Liver (tissue), 9 donors: ENCODE data around the gene MTARC2. TPM values are rescaled to one million over a fixed set of nuclear protein-coding genes. Genes with fewer than 3 reads are reported as not detected.

Source experiments
- DNase-seq: peaks from one replicate; pipeline ENCODE4 v3.0.0-alpha.2; 2017; ENCODE audit warnings: low spot score
- H3K27ac ChIP-seq, 2 donors: one replicate each; pipeline ENCODE4 v1.7.0; 2013; ENCODE audit warnings: inconsistent platforms in 2 of 2, low read length in 2 of 2, control low read depth in 1 of 2, low read depth in 1 of 2, mild to moderate bottlenecking in 1 of 2
- H3K27me3 ChIP-seq, 4 donors: one replicate each; pipeline versions ENCODE4 v1.6.1 to v1.7.0; 2013; ENCODE audit warnings: low read length in 3 of 4, inconsistent platforms in 1 of 4, mild to moderate bottlenecking in 1 of 4, moderate library complexity in 1 of 4; ENCODE audit not compliant: control insufficient read depth in 4 of 4, insufficient read depth in 4 of 4
- H3K36me3 ChIP-seq, 4 donors: one replicate each; pipeline versions ENCODE4 v1.6.1 to v1.7.0; 2013; ENCODE audit warnings: low read length in 3 of 4, mild to moderate bottlenecking in 3 of 4, low read depth in 1 of 4, moderate library complexity in 1 of 4; ENCODE audit not compliant: control insufficient read depth in 4 of 4, insufficient read depth in 3 of 4
- H3K4me1 ChIP-seq, 4 donors: one replicate each; pipeline versions ENCODE4 v1.6.1 to v1.7.0; 2013; ENCODE audit warnings: low read length in 3 of 4, mild to moderate bottlenecking in 3 of 4, moderate library complexity in 1 of 4; ENCODE audit not compliant: control insufficient read depth in 4 of 4, insufficient read depth in 4 of 4
- H3K4me3 ChIP-seq, 3 donors: one replicate each; pipeline versions ENCODE4 v1.6.1 to v1.7.0; 2013; ENCODE audit warnings: low read length in 3 of 3, control low read depth in 1 of 3, low read depth in 1 of 3, mild to moderate bottlenecking in 1 of 3
- H3K9ac ChIP-seq, 2 donors: one replicate each; pipeline ENCODE4 v1.7.0; 2013; ENCODE audit warnings: low read length in 2 of 2, mild to moderate bottlenecking in 2 of 2, moderate library complexity in 2 of 2, control low read depth in 1 of 2, low read depth in 1 of 2
- H3K9me3 ChIP-seq, 4 donors: one replicate each; pipeline versions ENCODE4 v1.6.1 to v1.7.0; 2013; ENCODE audit warnings: low read length in 3 of 4; ENCODE audit not compliant: control insufficient read depth in 4 of 4
- ATF3 ChIP-seq: IDR thresholded peaks from 2 replicates; pipeline ENCODE4 v1.6.1; 2016; ENCODE audit warnings: antibody characterized with exemption
- CTCF ChIP-seq: fragments of 150-350 bp; IDR thresholded peaks from 2 replicates; pipeline ENCODE4 v1.5.1; 2017; ENCODE audit warnings: improper control_type of control experiment, low read depth, low read length; ENCODE audit not compliant: missing input control
- EGR1 ChIP-seq, 2 donors: IDR thresholded peaks; 2 replicates each; pipeline ENCODE4 v1.6.1; 2016 to 2018; ENCODE audit warnings: antibody characterized with exemption in 2 of 2, low read depth in 2 of 2
- FOXA1 ChIP-seq: IDR thresholded peaks from 2 replicates; pipeline ENCODE4 v1.6.1; 2016; ENCODE audit warnings: antibody characterized with exemption
- FOXA2 ChIP-seq: IDR thresholded peaks from 2 replicates; pipeline ENCODE4 v1.6.1; 2016; ENCODE audit warnings: antibody characterized with exemption
- GABPA ChIP-seq, 2 donors: IDR thresholded peaks in 1 of 2; conservative IDR thresholded peaks in 1 of 2; 2 replicates each; pipeline ENCODE4 v1.6.1; 2016; ENCODE audit warnings: antibody characterized with exemption in 2 of 2, mild to moderate bottlenecking in 1 of 2, moderate library complexity in 1 of 2
- HNF4A ChIP-seq, 2 donors: conservative IDR thresholded peaks; 2 replicates each; pipeline ENCODE4 v1.6.1; 2016; ENCODE audit warnings: antibody characterized with exemption in 2 of 2, mild to moderate bottlenecking in 2 of 2
- HNF4G ChIP-seq: IDR thresholded peaks from 2 replicates; pipeline ENCODE4 v1.6.1; 2016; ENCODE audit warnings: antibody characterized with exemption
- JUND ChIP-seq, 2 donors: IDR thresholded peaks; 2 replicates each; pipeline ENCODE4 v1.6.1; 2016; ENCODE audit warnings: antibody characterized with exemption in 2 of 2
- NR2F2 ChIP-seq: IDR thresholded peaks from 2 replicates; pipeline ENCODE4 v1.6.1; 2016; ENCODE audit warnings: antibody characterized with exemption
- RAD21 ChIP-seq, 2 donors: IDR thresholded peaks; 2 replicates each; pipeline ENCODE4 v1.6.1; 2016; ENCODE audit warnings: antibody characterized with exemption in 2 of 2, mild to moderate bottlenecking in 2 of 2
- RXRA ChIP-seq, 2 donors: IDR thresholded peaks; 2 replicates each; pipeline ENCODE4 v1.6.1; 2017 to 2018; ENCODE audit warnings: antibody characterized with exemption in 2 of 2, mild to moderate bottlenecking in 1 of 2
- SP1 ChIP-seq: IDR thresholded peaks from 2 replicates; pipeline ENCODE4 v1.6.1; 2018; ENCODE audit warnings: antibody characterized with exemption, mild to moderate bottlenecking
- TAF1 ChIP-seq: conservative IDR thresholded peaks from 2 replicates; pipeline ENCODE4 v1.6.1; 2016; ENCODE audit warnings: antibody characterized with exemption, mild to moderate bottlenecking
- YY1 ChIP-seq: IDR thresholded peaks from 2 replicates; pipeline ENCODE4 v1.6.1; 2016; ENCODE audit warnings: antibody characterized with exemption, mild to moderate bottlenecking
- ZBTB33 ChIP-seq: IDR thresholded peaks from 2 replicates; pipeline ENCODE4 v1.6.1; 2016; ENCODE audit warnings: antibody characterized with exemption
- WGBS: extraction: QIAGEN DNeasy Blood & Tissue Kit; methylation state at CpG from one replicate; pipeline ENCODE4 v1.1.7; 2013; 5-methylcytosine and 5-hydroxymethylcytosine counted together
- polyA plus RNA-seq, 2 donors: library from polyadenylated mRNA; stranded (reverse) in 1 of 2; unstranded in 1 of 2; fragments of 200-250 nt in 1 of 2; fragments of >200 nt in 1 of 2; fragmentation: Nextera tagmentation in 1 of 2; extraction: Ambion mirVana in 1 of 2; gene quantifications; one replicate each; pipeline versions ENCODE4 v1.2.1 to v1.2.3, GENCODE V29; 2013 to 2015
- total RNA-seq, 2 donors: library from RNA; depleted of rRNA; stranded (reverse); fragments of >200 nt; gene quantifications; one replicate each; pipeline ENCODE4 v1.2.3, GENCODE V29; 2014
- TF ChIP-seq, protein P1 (sequence below): IDR thresholded peaks from 2 replicates; pipeline ENCODE4 v1.6.1; 2016; ENCODE audit warnings: antibody characterized with exemption, mild to moderate bottlenecking
- TF ChIP-seq, protein P2 (sequence below): IDR thresholded peaks from 2 replicates; pipeline ENCODE4 v1.6.1; 2016; ENCODE audit warnings: antibody characterized with exemption
- donor health status: healthy.
- donor health status: healthy.
- donor health status: healthy.
- donor health status: healthy.
- donor health status: healthy.

The MTARC2 gene
- total and polyA plus RNA-seq, 4 donors = 24.9 to 96.1 (median 71.4) TPM

DNA sequence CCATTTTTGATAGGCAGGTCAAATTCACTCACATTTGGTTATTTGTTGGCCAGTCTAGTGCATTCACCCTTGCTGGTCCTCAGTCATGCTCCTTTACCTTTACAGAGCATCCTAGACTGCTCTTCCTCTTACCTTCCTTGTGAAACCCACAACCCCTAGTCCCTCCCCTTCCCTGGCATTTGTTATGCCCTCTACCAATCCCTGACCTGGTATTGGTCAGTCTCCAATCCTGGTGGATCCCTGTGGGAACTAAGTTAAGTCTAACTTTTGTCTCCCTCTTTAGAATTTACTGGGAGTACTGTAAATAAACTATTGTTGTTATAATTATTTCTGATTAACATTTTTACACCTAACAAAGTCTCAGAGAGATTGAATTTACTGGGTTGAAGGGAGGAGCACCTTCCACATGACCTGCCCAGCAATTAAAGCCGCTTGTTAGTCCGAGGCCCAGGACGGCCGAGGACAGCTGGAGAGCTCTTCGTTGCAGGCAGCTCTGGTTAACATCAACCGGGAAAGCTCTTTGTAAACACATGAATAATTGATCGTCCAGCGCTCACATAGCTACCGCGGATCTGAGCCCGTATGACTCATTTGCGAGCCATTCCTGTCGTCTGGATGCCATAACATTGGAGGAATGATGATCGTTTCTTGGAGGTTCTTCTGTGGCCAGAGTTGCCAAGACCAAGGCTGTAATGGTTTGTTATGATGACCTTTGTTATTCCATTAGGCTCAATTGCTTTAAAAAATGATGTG is 70.5 kb downstream of the MTARC2 start:
- TF ChIP-seq FOXA1 (no peak), YY1 (no peak), JUND (IDR thresholded peaks at IDR 0.05) (peak; percentile 57 to 80), EGR1 (IDR thresholded peaks at IDR 0.05; ENCODE audit: low read depth in 2 of 2) (no peak), GABPA (IDR thresholded peaks at IDR 0.05 in 1 of 2, conservative IDR thresholded peaks at IDR 0.05 in 1 of 2) (no peak), ZBTB33 (no peak), HNF4A (conservative IDR thresholded peaks at IDR 0.05) (no peak), HNF4G (no peak), FOXA2 (no peak), RXRA (IDR thresholded peaks at IDR 0.05) (peak in 1 of 2 donors; percentile 29), CTCF (no peak), ATF3 (no peak), TAF1 (no peak), NR2F2 (peak; percentile 75), SP1 (peak; percentile 37), RAD21 (IDR thresholded peaks at IDR 0.05) (no peak)
- TF ChIP-seq, protein P1, sequence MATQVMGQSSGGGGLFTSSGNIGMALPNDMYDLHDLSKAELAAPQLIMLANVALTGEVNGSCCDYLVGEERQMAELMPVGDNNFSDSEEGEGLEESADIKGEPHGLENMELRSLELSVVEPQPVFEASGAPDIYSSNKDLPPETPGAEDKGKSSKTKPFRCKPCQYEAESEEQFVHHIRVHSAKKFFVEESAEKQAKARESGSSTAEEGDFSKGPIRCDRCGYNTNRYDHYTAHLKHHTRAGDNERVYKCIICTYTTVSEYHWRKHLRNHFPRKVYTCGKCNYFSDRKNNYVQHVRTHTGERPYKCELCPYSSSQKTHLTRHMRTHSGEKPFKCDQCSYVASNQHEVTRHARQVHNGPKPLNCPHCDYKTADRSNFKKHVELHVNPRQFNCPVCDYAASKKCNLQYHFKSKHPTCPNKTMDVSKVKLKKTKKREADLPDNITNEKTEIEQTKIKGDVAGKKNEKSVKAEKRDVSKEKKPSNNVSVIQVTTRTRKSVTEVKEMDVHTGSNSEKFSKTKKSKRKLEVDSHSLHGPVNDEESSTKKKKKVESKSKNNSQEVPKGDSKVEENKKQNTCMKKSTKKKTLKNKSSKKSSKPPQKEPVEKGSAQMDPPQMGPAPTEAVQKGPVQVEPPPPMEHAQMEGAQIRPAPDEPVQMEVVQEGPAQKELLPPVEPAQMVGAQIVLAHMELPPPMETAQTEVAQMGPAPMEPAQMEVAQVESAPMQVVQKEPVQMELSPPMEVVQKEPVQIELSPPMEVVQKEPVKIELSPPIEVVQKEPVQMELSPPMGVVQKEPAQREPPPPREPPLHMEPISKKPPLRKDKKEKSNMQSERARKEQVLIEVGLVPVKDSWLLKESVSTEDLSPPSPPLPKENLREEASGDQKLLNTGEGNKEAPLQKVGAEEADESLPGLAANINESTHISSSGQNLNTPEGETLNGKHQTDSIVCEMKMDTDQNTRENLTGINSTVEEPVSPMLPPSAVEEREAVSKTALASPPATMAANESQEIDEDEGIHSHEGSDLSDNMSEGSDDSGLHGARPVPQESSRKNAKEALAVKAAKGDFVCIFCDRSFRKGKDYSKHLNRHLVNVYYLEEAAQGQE = no peak
- TF ChIP-seq, protein P2, sequence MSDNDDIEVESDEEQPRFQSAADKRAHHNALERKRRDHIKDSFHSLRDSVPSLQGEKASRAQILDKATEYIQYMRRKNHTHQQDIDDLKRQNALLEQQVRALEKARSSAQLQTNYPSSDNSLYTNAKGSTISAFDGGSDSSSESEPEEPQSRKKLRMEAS = no peak
- DNase-seq = no peak

More for the DNA sequence above, 70.5 kb downstream of the MTARC2 start:
- H3K27me3 ChIP-seq = no peaks in the 10 kb centered on the region
- no peaks in the 10 kb centered on the region for H3K9me3 ChIP-seq
- H3K4me3 ChIP-seq = no peak overlapping the region
- H3K27ac ChIP-seq = peak overlapping the region; percentile 39 to 67
- WGBS = 83% methylated on average over 14 of the region's 14 CpGs
- peaks cover 0 to 5% (median 2%) of the 10 kb centered on the region in 4 donors for H3K36me3 ChIP-seq
- H3K9ac ChIP-seq = no peak overlapping the region
- H3K4me1 ChIP-seq = peaks cover 0 to 6% (median 0%) of the 10 kb centered on the region in 4 donors
